ENCODE results near the gene SNX1. TPM values are rescaled to one million over a fixed set of nuclear protein-coding genes. Genes with fewer than 3 reads are reported as not detected.
"Not testable (repeated sequence)": the region's sequence is repeated elsewhere in the genome, so short reads cannot be mapped to it uniquely, and the experiment has no call there.

The SNX1 gene
- total RNA-seq, 4 donors from 2014 or later, result 74.5 to 178 (median 95.5) TPM

GRCh38 chr15:64102497-64102896 lies 6.7 kb downstream of the SNX1 start:
- no peak overlapping the region for H3K4me3 ChIP-seq
- no peaks in the 10 kb centered on the region for H3K27me3 ChIP-seq
- H3K36me3 ChIP-seq, result no peaks in the 10 kb centered on the region
- H3K9me3 ChIP-seq, result no peaks in the 10 kb centered on the region
- intact Hi-C loops (cut with DNase I; ENCODE audit: low total_unique reads), result no loop called here
- no peak overlapping the region for H3K27ac ChIP-seq
- DNase-seq, result no peak
- peaks cover 8 to 14% of the 10 kb centered on the region in 2 donors for H3K4me1 ChIP-seq
- no peak for TF ChIP-seq CTCF (IDR thresholded peaks at IDR 0.05)
- TF ChIP-seq POLR2A (IDR thresholded peaks at IDR 0.05), result no peak

- DNase-seq, result peak; percentile 49
- intact Hi-C loops (cut with DNase I; ENCODE audit: low total_unique reads), result no loop called here
- no peaks in the 10 kb centered on the region for H3K9me3 ChIP-seq
- H3K36me3 ChIP-seq, result no peaks in the 10 kb centered on the region
- no peak for TF ChIP-seq POLR2A (IDR thresholded peaks at IDR 0.05)
- TF ChIP-seq CTCF (IDR thresholded peaks at IDR 0.05), result no peak
- H3K27ac ChIP-seq, result peak overlapping the region; percentile 26 to 71
- no peak overlapping the region for H3K4me3 ChIP-seq
- no peaks in the 10 kb centered on the region for H3K27me3 ChIP-seq
- no peaks in the 10 kb centered on the region for H3K4me1 ChIP-seq
Observed at GRCh38 chr15:64105113-64105704, 9.4 kb downstream of the SNX1 start.

GRCh38 chr15:64107337-64107736 lies 11.6 kb downstream of the SNX1 start:
- Histone ChIP-seq H3K27me3 (no peaks in the 10 kb centered on the region), H3K4me1 (no peaks in the 10 kb centered on the region), H3K9me3 (no peaks in the 10 kb centered on the region), H3K27ac (no peak overlapping the region), H3K36me3 (no peaks in the 10 kb centered on the region), H3K4me3 (no peak overlapping the region)
- intact Hi-C loops (cut with DNase I; ENCODE audit: low total_unique reads), result no loop called here
- no peak for DNase-seq
- TF ChIP-seq CTCF (IDR thresholded peaks at IDR 0.05) (no peak), POLR2A (IDR thresholded peaks at IDR 0.05) (no peak)

GRCh38 chr15:64110108-64110701 lies 14.4 kb downstream of the SNX1 start:
- intact Hi-C loops (cut with DNase I; ENCODE audit: low total_unique reads); H3K9me3 ChIP-seq; H3K36me3 ChIP-seq; DNase-seq; H3K27ac ChIP-seq; H3K4me3 ChIP-seq; H3K4me1 ChIP-seq; H3K27me3 ChIP-seq: not testable (repeated sequence)

- no peak overlapping the region for H3K27ac ChIP-seq
- H3K4me1 ChIP-seq, result no peaks in the 10 kb centered on the region
- TF ChIP-seq POLR2A (IDR thresholded peaks at IDR 0.05) (no peak), CTCF (IDR thresholded peaks at IDR 0.05) (no peak)
- no peaks in the 10 kb centered on the region for H3K9me3 ChIP-seq
- no peak overlapping the region for H3K4me3 ChIP-seq
- H3K36me3 ChIP-seq, result no peaks in the 10 kb centered on the region
- no peaks in the 10 kb centered on the region for H3K27me3 ChIP-seq
- intact Hi-C loops (cut with DNase I; ENCODE audit: low total_unique reads), result no loop called here
- DNase-seq, result no peak
Observed at GRCh38 chr15:64110950-64111678, 15.3 kb downstream of the SNX1 start.

Measured in uterus (tissue), 4 donors.